GM21367 (cell line): ENCODE measurements around the gene ZNF584.

Experiments
- ATAC-seq: cut with Tn5 transposase; IDR thresholded peaks from one replicate; pipeline ENCODE4 v1.9.1; 2021; ENCODE audit not compliant: unreplicated experiment

Gene ZNF584

GRCh38 chr19:58385891-58386575 is 22.4 kb upstream of the ZNF584 start:
- peak; percentile 3 for ATAC-seq

GRCh38 chr19:58386576-58387337 is 21.7 kb upstream of the ZNF584 start, which contains the start of gene RPS5:
Gene RPS5 (plus strand): TSS chr19:58387269. CDS start chr19:58388138, 869 bp downstream.
- ATAC-seq, result peak; percentile 82

GRCh38 chr19:58387338-58388174 is 20.9 kb upstream of the ZNF584 start:
- no peak for ATAC-seq

DNA sequence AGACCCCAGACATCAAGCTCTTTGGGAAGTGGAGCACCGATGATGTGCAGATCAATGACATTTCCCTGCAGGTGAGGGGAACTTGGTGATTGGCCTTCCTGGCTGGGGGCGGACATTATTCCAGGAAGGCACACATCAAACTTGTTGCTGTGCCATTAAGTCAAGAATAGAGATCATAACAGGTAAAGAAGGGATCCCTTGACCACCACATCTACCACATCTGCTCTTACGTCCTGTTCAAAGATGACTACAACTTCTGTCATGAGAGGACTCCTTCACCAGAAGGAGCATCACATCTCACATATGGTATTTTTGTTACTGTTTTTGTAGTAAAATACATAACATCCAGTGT is 20.3 kb upstream of the ZNF584 start:
- no peak for ATAC-seq

DNA sequence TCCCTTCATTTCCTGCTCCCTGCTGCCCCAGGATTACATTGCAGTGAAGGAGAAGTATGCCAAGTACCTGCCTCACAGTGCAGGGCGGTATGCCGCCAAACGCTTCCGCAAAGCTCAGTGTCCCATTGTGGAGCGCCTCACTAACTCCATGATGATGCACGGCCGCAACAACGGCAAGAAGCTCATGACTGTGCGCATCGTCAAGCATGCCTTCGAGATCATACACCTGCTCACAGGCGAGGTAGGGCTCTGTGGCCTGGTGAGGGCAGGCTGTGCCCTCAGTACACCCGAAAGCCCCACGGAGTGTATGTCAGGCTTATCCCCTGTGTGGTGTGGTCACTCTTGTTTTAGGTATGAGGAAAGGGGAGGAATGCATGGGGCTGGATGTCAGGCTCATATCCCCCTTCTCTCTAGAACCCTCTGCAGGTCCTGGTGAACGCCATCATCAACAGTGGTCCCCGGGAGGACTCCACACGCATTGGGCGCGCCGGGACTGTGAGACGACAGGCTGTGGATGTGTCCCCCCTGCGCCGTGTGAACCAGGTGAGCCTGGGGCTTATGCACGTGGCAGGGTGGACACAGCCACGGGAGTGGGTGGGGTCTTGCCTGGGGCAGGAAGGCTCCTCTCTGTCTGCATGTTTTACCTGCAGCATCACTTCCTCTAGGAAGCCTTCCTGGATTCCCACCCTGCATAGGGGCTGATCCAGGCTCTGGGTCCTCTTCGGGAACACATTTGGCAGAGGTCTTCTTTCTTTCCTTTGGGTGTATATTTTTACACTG is 15.3 kb upstream of the ZNF584 start:
- no peak for ATAC-seq

DNA sequence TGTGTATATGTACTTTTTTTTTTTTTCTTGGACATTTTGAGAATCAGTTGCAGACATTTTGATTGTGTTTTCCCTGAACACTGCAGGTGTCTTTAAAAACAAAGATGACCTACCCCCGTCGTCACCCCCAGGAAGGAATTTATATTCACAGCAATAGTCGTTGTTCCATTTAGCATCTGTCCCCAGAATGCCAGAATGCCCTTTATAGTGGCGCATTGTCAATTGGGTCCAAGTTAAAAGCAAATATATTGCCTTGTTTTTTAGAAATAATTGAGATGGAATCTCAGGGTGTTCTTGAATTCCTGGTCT is 14.8 kb upstream of the ZNF584 start:
- ATAC-seq, result no peak

DNA sequence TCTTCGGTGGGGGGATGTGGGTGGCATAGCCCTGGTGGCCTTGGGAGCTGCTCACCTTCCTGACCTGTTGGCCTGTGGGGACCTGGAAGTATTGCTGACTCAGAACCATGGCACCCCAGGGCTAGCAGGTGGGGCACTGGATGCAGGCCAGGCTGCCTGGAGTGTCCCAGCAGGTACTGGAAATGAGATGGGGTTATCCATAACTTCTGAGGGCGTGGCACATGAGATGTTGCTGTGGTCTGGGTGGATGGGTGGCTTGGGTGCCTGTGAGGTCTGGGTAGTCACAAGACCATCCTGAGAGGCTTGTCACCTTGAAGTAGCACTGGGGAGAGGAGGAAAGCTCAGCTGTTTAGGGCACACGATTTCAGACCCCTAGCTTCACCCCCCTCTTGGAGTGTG is 13.6 kb upstream of the ZNF584 start:
- no peak for ATAC-seq

- no peak for ATAC-seq
Observed at GRCh38 chr19:58395220-58395978, 13.1 kb upstream of the ZNF584 start, which contains the start of gene RNF225. Gene RNF225 (plus strand): TSS chr19:58395656. CDS start chr19:58396090, 434 bp downstream.

DNA sequence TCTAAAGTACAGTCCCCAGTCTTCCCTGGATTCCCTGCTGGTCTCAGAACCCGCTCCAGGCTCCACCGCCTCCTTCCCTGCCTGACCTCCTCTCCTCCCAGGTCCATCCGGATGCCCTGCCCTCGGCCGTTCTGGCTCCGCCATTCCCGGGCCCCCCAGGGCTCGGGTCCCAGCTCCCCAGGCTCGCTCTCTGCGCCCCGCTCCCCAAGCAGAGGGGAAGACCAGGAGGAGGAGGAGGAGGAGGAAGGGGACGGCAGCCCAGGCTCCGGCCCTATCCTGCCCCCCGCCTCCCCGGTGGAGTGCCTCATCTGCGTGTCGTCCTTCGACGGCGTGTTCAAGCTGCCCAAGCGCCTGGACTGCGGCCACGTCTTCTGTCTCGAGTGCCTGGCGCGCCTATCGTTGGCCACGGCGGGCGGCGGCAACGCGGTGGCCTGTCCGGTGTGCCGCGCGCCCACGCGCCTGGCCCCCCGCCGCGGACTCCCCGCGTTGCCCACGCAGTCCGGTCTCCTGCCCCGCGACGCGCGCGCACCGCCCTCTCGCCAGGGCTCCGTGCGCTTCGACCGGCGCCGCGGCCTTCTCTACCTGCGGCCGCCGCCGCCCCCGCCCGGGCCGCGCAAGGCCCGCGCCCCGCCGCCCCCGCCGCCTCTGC is 12.3 kb upstream of the ZNF584 start:
- ATAC-seq, result no peak

GRCh38 chr19:58396691-58397532 is 11.5 kb upstream of the ZNF584 start:
- no peak for ATAC-seq

GRCh38 chr19:58397533-58398037 is 10.9 kb upstream of the ZNF584 start:
- ATAC-seq, result no peak

DNA sequence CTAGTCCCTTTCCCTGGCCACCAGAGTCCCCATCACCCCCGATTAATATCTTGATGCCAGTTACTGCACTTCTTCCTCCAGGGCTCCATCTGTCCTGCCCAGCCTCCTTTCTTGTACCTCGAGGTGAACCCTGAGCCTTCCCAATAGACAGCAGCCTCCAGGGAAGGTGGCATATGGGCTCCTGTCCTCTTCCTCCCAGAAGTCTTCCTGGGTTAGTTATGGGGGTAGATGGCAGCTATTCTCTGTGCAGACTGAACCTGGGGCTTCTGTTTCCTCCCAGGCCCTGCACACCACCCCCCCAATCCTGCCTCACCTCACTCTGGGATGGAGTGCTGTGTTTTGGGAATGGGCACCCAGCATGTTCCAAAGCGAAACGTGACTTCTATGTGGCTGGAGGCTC is 10.4 kb upstream of the ZNF584 start:
- no peak for ATAC-seq

DNA sequence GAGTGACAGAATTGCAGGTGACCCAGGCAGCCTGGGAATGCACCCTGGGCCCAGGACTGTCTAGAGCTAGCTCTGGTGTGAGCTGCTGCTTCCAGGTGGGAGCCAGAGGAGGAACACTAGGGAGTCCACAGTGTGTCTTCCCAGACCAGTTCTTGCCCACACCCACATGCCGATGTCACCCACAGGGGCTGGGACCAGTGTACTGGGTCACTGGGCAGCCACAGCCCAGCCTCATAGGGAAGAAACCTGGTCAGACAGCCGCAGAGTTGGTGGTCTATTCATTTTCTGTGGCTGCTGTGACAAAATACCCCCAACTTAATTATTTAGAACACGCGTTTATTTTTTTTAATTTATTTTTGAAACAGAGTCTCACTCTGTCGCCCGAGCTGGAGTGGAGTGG is 9.9 kb upstream of the ZNF584 start:
- no peak for ATAC-seq

- no peak for ATAC-seq
Observed at GRCh38 chr19:58399903-58400302, 8.5 kb upstream of the ZNF584 start.

GRCh38 chr19:58400316-58400915 is 8.0 kb upstream of the ZNF584 start:
- no peak for ATAC-seq

DNA sequence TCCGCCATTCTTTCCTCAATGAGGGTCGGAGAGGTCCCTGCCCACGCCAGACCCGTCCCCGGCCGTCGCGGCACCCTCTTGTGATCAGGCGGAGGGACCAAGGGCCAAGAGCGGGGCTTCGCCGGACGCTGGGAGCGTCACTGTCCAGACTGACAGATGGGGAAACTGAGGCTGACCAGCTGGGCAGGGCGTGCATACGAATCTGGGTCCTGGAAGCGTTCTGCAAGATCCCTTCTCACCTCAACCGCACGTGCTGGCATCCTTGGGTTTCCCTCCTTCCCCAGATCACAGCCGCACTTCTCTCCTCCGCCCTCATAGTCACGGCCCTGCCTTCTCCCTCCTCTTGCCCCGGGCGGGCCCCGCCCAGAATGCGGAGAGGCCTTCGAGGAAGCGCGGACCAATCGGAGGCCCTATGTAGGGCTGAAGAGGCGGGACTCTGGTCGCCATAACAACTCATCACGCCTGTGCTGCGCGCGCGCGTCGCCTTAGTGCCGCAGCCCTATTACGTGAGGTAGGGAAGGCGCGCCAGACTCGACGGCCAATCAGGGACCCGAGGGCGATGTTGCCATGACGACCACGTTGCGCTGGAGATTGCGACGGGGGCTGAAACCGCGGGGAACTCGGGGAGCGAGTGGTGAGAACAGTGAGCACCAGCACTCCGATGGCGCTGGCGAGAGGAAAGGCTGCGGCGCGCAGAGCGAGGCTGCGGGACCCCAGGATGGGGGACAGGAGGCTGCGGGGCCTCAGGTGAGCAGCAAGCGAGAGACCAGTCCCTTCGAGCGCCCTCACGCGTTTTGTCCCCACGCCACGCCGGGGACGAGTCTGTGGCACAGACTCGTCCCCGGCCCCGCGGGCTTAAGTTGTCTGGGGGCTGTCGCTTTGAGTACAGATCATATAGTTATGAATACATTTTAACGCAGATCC is 7.3 kb upstream of the ZNF584 start:
- ATAC-seq, result peak; percentile 91

DNA sequence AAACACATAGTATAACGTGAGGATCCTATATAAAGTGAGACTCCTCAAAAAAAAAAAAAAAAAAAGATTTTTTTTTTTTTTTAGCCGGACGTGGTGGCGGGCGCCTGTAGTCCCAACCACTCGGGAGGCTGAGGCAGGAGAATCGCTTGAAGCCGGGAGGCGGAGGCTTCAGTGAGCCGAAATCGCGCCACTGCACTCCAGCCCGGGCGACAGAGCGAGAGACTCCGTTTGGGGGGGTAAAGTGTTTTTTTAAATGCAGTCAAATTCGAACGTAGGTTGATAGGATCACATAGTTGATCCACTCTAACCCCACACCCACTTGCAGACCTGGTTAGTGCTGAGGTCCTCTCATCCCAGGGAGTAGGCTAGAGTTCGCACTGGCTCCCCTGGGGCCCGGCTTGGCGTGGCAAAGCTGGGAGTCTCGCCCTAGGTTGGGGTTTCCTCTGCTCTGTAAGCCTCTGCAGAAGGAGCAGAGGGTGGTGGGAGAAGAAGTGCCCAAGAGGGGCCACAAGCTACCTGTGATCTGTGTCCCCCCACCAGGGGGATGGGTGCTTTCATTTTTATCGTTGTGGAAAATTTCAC is 6.5 kb upstream of the ZNF584 start:
- no peak for ATAC-seq
